Choroid plexus epithelial cell (primary cell): ENCODE results near the gene SWI5.

Experiments
- DNase-seq: peaks from one replicate; pipeline ENCODE4 v3.0.0-alpha.2; 2010; ENCODE audit warnings: low read depth
- H3K4me3 ChIP-seq: 2 replicates; pipeline ENCODE4 v1.5.1; 2011; ENCODE audit warnings: low read depth, mild to moderate bottlenecking, control low read depth, low read length, moderate library complexity
- CTCF ChIP-seq: conservative IDR thresholded peaks from 2 replicates; pipeline ENCODE4 v1.5.1; 2011; ENCODE audit warnings: low read depth, mild to moderate bottlenecking, control low read depth, inconsistent platforms, low read length, moderate library complexity

Gene SWI5

GRCh38 chr9:128294142-128294541 is 18.1 kb downstream of the SWI5 start:
- no peak for DNase-seq
- no peak overlapping the region for H3K4me3 ChIP-seq
- no peak for TF ChIP-seq CTCF

GRCh38 chr9:128296340-128297220 is 20.5 kb downstream of the SWI5 start:
- H3K4me3 ChIP-seq: no peak overlapping the region
- no peak for TF ChIP-seq CTCF
- DNase-seq: no peak

- H3K4me3 ChIP-seq: no peak overlapping the region
- no peak for DNase-seq
- TF ChIP-seq CTCF: no peak
Measured at GRCh38 chr9:128297221-128297773, 21.2 kb downstream of the SWI5 start.

GRCh38 chr9:128298535-128299482 is 22.7 kb downstream of the SWI5 start:
- H3K4me3 ChIP-seq: no peak overlapping the region
- no peak for TF ChIP-seq CTCF
- DNase-seq: no peak

GRCh38 chr9:128304136-128304970 is 28.3 kb downstream of the SWI5 start:
- H3K4me3 ChIP-seq: no peak overlapping the region
- no peak for TF ChIP-seq CTCF
- no peak for DNase-seq

- TF ChIP-seq CTCF: no peak
- DNase-seq: no peak
- H3K4me3 ChIP-seq: no peak overlapping the region
Measured at GRCh38 chr9:128304971-128305288, 28.9 kb downstream of the SWI5 start.
